DOHH2 (cell line): Measurements from ENCODE around the gene OR6C76.
"Not testable (repeated sequence)": the region's sequence is repeated elsewhere in the genome, so short reads cannot be mapped to it uniquely, and the experiment has no call there.

ENCODE experiments used
- H3F3A ChIP-seq: fragments of 200-600 bp; sonication (generic), shearing (Covaris generic); 2 replicates; pipeline ENCODE4 v1.6.0; 2016; ENCODE audit warnings: antibody characterized with exemption, mild to moderate bottlenecking; ENCODE audit not compliant: control insufficient read depth, insufficient read depth
- H3K27ac ChIP-seq: fragments of 200-600 bp; sonication (generic); 2 replicates; pipeline ENCODE4 v1.5.1; 2014; ENCODE audit warnings: low read depth, mild to moderate bottlenecking, low read length, moderate library complexity
- H3K27me3 ChIP-seq: fragments of 200-600 bp; sonication (generic); 2 replicates; pipeline ENCODE4 v1.6.1; 2014; ENCODE audit warnings: mild to moderate bottlenecking, low read length, mixed read lengths; ENCODE audit not compliant: control insufficient read depth
- H3K36me3 ChIP-seq: fragments of 200-600 bp; sonication (generic); 2 replicates; pipeline ENCODE4 v1.6.1; 2014; ENCODE audit warnings: mild to moderate bottlenecking, low read length, moderate library complexity, mixed read lengths; ENCODE audit not compliant: control insufficient read depth
- H3K4me1 ChIP-seq: fragments of 200-600 bp; sonication (generic); 2 replicates; pipeline ENCODE4 v1.6.1; 2014; ENCODE audit warnings: mild to moderate bottlenecking, low read length, mixed read lengths; ENCODE audit not compliant: control insufficient read depth
- H3K4me2 ChIP-seq: fragments of 200-600 bp; sonication (generic); 2 replicates; pipeline ENCODE4 v1.6.0; 2014; ENCODE audit warnings: mild to moderate bottlenecking, low read length, moderate library complexity
- H3K4me3 ChIP-seq: fragments of 200-600 bp; sonication (generic); 2 replicates; pipeline ENCODE4 v1.5.1; 2014; ENCODE audit warnings: mild to moderate bottlenecking, low read length, mixed read lengths
- H3K79me2 ChIP-seq: fragments of 200-600 bp; sonication (generic); 2 replicates; pipeline ENCODE4 v1.6.1; 2014; ENCODE audit warnings: mild to moderate bottlenecking, low read length, mixed read lengths; ENCODE audit not compliant: control insufficient read depth
- H3K9me2 ChIP-seq: fragments of 200-600 bp; sonication (generic); replicated peaks from 2 replicates; pipeline ENCODE4 v1.6.1; 2014; ENCODE audit warnings: mild to moderate bottlenecking, low read length, mixed read lengths; ENCODE audit not compliant: control insufficient read depth
- H3K9me3 ChIP-seq: fragments of 200-600 bp; sonication (generic); 2 replicates; pipeline ENCODE4 v1.6.1; 2014; ENCODE audit warnings: antibody characterized with exemption, low read length, mixed read lengths; ENCODE audit not compliant: control insufficient read depth, insufficient read depth
- H4K20me1 ChIP-seq: fragments of 200-600 bp; sonication (generic); 2 replicates; pipeline ENCODE4 v1.6.0; 2014; ENCODE audit warnings: low read depth, mild to moderate bottlenecking, antibody characterized with exemption, low read length, moderate library complexity; ENCODE audit not compliant: control insufficient read depth, insufficient read depth
- EZH2phosphoT487 ChIP-seq: fragments of 200-600 bp; sonication (generic); IDR thresholded peaks from 2 replicates; pipeline ENCODE4 v1.6.1; 2017; ENCODE audit warnings: borderline replicate concordance, mild to moderate bottlenecking, antibody characterized with exemption, low read length, moderate library complexity, mixed read lengths
- TF ChIP-seq, protein P1 (sequence below): fragments of 200-600 bp; sonication (generic); IDR thresholded peaks from one replicate; pipeline ENCODE4 v1.5.1; 2014; ENCODE audit warnings: antibody characterized with exemption, mild to moderate bottlenecking, low read depth, low read length; ENCODE audit not compliant: poor library complexity, severe bottlenecking

OR6C76 gene

DNA sequence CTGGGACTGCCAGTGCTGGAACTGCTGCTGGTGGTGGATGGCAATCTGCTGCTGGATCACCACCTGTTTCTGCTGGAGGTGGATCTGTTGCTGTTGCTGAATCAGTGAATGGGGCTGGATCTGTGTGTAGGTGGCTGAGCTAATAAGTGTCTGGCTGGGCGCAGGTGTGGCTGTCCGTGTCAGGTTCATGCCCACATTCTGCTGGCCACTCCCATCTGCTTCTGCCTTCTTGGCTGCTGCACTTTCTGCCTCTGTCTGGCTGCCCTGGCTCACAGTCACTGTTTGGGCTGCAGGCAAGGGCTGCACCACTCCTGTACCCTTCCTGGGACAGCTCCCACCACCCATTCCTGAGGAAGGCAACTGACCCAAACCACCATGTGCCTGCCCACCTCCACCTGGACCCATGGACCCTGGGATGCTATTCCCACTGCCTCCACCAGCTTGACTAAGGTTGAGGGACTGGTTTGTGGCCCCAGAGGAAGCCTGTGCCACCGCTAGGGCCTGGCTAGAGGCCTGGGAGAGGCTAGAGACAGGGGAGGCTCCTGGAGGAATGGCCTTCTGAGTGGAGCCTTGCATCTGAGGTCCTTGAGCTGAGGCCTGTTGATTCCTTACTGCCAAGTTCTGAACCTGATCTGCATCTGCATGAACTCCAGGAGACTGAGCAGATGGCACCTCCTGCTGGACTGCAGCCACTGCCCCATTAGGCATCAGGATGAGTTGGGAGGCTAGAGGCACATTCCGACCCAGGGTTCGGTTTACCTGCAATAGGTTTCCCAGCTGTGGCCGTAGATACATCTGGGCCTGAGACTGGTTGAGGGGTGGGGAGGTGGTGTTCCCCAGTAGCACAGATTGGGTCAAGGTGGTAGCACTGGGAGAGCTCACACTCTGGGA, 12.3 kb upstream of the OR6C76 start:
- not testable (repeated sequence) for H3K36me3 ChIP-seq, H3K9me3 ChIP-seq, H3K4me2 ChIP-seq, H3K27ac ChIP-seq, H3K4me1 ChIP-seq, H3K79me2 ChIP-seq, H3F3A ChIP-seq, H3K9me2 ChIP-seq, H3K4me3 ChIP-seq, H3K27me3 ChIP-seq, H4K20me1 ChIP-seq

DNA sequence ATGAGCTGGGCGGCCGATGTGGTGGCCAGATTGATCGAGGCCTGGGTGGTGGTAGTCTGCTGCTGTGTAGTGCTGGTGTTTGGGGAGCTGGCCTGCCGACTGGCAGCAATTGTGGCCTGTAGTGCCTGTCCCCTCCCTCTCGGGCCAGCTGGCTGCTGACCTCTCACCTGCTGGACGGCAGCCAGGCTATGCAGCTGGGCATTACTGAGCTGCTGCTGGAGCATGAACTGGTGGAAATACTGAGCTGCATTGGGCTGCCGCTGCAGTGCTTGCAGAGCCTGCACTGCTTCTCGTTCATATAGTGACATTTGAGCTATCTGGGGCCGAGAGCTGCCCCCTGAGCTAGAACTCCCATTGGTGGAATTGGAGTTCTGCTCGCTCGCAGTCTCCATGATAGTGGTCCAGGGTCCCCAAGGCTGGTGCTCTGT, 11.6 kb upstream of the OR6C76 start:
- H3K4me2 ChIP-seq, H3K36me3 ChIP-seq, H3K27me3 ChIP-seq, H3K4me1 ChIP-seq, H3K9me2 ChIP-seq, H3K4me3 ChIP-seq, H3K79me2 ChIP-seq, H4K20me1 ChIP-seq, H3K9me3 ChIP-seq, H3F3A ChIP-seq, H3K27ac ChIP-seq: not testable (repeated sequence)

DNA sequence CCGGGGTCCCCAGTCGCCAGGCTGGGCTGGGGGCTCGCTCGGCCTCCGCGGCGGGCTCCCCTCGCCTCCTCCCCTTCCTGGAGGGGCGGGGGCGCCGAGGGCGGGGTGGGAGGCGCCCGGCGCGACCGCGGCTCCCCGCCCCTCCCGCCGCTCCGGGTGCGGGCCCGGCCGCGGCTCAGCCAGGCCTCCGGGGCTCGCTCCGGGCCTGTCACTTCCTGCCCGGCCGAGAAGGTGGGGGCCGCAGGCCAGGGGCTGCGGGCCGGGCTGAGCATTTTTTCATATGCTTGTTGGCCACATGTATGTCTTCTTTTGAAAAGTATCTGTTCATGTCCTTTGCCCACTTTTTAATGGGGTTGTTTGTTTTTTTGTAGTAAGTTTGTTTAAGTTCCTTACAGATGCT, 11.2 kb upstream of the OR6C76 start:
- H3K9me2 ChIP-seq, H3K79me2 ChIP-seq, H3K4me3 ChIP-seq, H3K27me3 ChIP-seq, H3K4me1 ChIP-seq, H3K9me3 ChIP-seq, H3K4me2 ChIP-seq, H3K36me3 ChIP-seq, H3K27ac ChIP-seq, H4K20me1 ChIP-seq, H3F3A ChIP-seq: not testable (repeated sequence)

DNA sequence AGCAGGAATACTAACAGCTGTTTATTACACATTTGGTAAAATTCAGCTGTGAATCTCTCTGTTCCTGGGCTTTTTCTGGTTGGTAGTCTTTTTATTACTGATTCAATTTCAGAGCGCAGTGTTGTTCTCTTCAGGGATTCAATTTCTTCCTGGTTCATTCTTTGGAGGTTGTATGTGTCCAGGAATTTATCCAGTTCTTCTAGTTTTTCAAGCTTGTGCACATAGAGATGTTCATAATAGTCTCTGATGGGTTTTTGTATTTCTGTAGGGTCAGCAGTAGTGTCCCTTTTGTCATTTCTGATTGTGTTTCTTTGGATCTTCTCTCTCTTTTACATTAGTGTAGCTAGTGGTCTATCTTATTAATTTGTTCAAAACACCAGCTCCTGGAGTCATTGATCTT, 9.1 kb upstream of the OR6C76 start:
- H4K20me1 ChIP-seq, result no peaks in the 10 kb centered on the region
- no peak overlapping the region for H3K4me2 ChIP-seq
- no peaks in the 10 kb centered on the region for H3K4me1 ChIP-seq
- no peaks in the 10 kb centered on the region for H3K9me3 ChIP-seq
- no peak overlapping the region for H3K4me3 ChIP-seq
- H3K36me3 ChIP-seq, result no peaks in the 10 kb centered on the region
- no peak for TF ChIP-seq EZH2phosphoT487
- TF ChIP-seq, protein P1, sequence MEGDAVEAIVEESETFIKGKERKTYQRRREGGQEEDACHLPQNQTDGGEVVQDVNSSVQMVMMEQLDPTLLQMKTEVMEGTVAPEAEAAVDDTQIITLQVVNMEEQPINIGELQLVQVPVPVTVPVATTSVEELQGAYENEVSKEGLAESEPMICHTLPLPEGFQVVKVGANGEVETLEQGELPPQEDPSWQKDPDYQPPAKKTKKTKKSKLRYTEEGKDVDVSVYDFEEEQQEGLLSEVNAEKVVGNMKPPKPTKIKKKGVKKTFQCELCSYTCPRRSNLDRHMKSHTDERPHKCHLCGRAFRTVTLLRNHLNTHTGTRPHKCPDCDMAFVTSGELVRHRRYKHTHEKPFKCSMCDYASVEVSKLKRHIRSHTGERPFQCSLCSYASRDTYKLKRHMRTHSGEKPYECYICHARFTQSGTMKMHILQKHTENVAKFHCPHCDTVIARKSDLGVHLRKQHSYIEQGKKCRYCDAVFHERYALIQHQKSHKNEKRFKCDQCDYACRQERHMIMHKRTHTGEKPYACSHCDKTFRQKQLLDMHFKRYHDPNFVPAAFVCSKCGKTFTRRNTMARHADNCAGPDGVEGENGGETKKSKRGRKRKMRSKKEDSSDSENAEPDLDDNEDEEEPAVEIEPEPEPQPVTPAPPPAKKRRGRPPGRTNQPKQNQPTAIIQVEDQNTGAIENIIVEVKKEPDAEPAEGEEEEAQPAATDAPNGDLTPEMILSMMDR, result no peak
- no peak overlapping the region for H3K27ac ChIP-seq
- H3K27me3 ChIP-seq, result peaks cover 5% of the 10 kb centered on the region; the same call in 1 of the 2 replicates
- no peaks in the 10 kb centered on the region for H3F3A ChIP-seq
- H3K9me2 ChIP-seq, result no peaks in the 10 kb centered on the region
- no peaks in the 10 kb centered on the region for H3K79me2 ChIP-seq
